GM23338 (cell line): Measurements from ENCODE around the gene ADH5.

ENCODE experiments used
- CREB1 ChIP-seq: fragments of 250-450 bp; sonication (Bioruptor Pico); IDR thresholded peaks from 2 replicates; pipeline ENCODE4 v1.5.0; 2020; ENCODE audit warnings: low read depth, mild to moderate bottlenecking, moderate library complexity
- CTCF ChIP-seq, 2 experiments: fragments of 200-600 bp in 1 of 2; sonication (generic) in 1 of 2; conservative IDR thresholded peaks; 2 replicates each; pipeline versions ENCODE4 v1.5.1 to v1.6.1; 2016 to 2017; ENCODE audit warnings: antibody characterized with exemption in 2 of 2, low read depth in 2 of 2, mild to moderate bottlenecking in 2 of 2, moderate library complexity in 1 of 2
- ETS1 ChIP-seq: IDR thresholded peaks from 2 replicates; pipeline ENCODE4 v1.6.1; 2016; ENCODE audit warnings: antibody characterized with exemption
- EZH2 ChIP-seq: fragments of 200-600 bp; sonication (generic); IDR thresholded peaks from one replicate; pipeline ENCODE4 v1.8.0; 2017; ENCODE audit warnings: antibody characterized with exemption, mild to moderate bottlenecking, low read depth; ENCODE audit not compliant: unreplicated experiment
- EZH2phosphoT487 ChIP-seq: fragments of 200-600 bp; sonication (generic); IDR thresholded peaks from one replicate; pipeline ENCODE4 v1.8.1; 2018; ENCODE audit warnings: antibody characterized with exemption; ENCODE audit not compliant: unreplicated experiment
- JUNB ChIP-seq: IDR thresholded peaks from one replicate; pipeline ENCODE4 v1.6.1; 2016; ENCODE audit warnings: antibody characterized with exemption; ENCODE audit not compliant: unreplicated experiment
- NANOG ChIP-seq: IDR thresholded peaks from 2 replicates; pipeline ENCODE4 v1.6.1; 2016; ENCODE audit warnings: antibody characterized with exemption, borderline replicate concordance
- POLR2AphosphoS5 ChIP-seq: IDR thresholded peaks from 2 replicates; pipeline ENCODE4 v1.6.1; 2016; ENCODE audit warnings: antibody characterized with exemption, low read depth
- ZNF114 ChIP-seq: fragments of 250-450 bp; sonication (Bioruptor Pico); IDR thresholded peaks from 2 replicates; pipeline ENCODE4 v1.5.0; 2020; ENCODE audit warnings: mild to moderate bottlenecking, moderate library complexity
- TF ChIP-seq, protein P1 (sequence below): IDR thresholded peaks from one replicate; pipeline ENCODE4 v1.6.1; 2018; ENCODE audit warnings: antibody characterized with exemption; ENCODE audit not compliant: unreplicated experiment

- TF ChIP-seq CTCF (conservative IDR thresholded peaks at IDR 0.05; ENCODE audit: low read depth in 2 of 2) = no peak
- no peak for TF ChIP-seq EZH2
- no peak for TF ChIP-seq POLR2AphosphoS5
- TF ChIP-seq ETS1 = no peak
- TF ChIP-seq JUNB = no peak
- TF ChIP-seq CREB1 = no peak
- no peak for TF ChIP-seq EZH2phosphoT487
- TF ChIP-seq, protein P1, sequence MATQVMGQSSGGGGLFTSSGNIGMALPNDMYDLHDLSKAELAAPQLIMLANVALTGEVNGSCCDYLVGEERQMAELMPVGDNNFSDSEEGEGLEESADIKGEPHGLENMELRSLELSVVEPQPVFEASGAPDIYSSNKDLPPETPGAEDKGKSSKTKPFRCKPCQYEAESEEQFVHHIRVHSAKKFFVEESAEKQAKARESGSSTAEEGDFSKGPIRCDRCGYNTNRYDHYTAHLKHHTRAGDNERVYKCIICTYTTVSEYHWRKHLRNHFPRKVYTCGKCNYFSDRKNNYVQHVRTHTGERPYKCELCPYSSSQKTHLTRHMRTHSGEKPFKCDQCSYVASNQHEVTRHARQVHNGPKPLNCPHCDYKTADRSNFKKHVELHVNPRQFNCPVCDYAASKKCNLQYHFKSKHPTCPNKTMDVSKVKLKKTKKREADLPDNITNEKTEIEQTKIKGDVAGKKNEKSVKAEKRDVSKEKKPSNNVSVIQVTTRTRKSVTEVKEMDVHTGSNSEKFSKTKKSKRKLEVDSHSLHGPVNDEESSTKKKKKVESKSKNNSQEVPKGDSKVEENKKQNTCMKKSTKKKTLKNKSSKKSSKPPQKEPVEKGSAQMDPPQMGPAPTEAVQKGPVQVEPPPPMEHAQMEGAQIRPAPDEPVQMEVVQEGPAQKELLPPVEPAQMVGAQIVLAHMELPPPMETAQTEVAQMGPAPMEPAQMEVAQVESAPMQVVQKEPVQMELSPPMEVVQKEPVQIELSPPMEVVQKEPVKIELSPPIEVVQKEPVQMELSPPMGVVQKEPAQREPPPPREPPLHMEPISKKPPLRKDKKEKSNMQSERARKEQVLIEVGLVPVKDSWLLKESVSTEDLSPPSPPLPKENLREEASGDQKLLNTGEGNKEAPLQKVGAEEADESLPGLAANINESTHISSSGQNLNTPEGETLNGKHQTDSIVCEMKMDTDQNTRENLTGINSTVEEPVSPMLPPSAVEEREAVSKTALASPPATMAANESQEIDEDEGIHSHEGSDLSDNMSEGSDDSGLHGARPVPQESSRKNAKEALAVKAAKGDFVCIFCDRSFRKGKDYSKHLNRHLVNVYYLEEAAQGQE = no peak
- TF ChIP-seq NANOG = no peak
- no peak for TF ChIP-seq ZNF114 (CRISPR knock-in tag)
Observed at GRCh38 chr4:99100876-99101275, 12.3 kb upstream of the ADH5 start.
